GM19438 (cell line): Measurements from ENCODE around the gene GTF2IRD2.
"Not testable (repeated sequence)": the region's sequence is repeated elsewhere in the genome, so short reads cannot be mapped to it uniquely, and the experiment has no call there.

ENCODE experiments used
- ATAC-seq: cut with Tn5 transposase; IDR thresholded peaks from one replicate; pipeline ENCODE4 v1.9.1; 2021; ENCODE audit warnings: low read depth; ENCODE audit not compliant: unreplicated experiment

The GTF2IRD2 gene

GRCh38 chr7:74788369-74789150 is 62.8 kb downstream of the GTF2IRD2 start:
- peak; percentile 84 for ATAC-seq

GRCh38 chr7:74783595-74783994 is 67.8 kb downstream of the GTF2IRD2 start:
- not testable (repeated sequence) for ATAC-seq

- not testable (repeated sequence) for ATAC-seq
These were observed 69.7 kb downstream of the GTF2IRD2 start for GRCh38 chr7:74781746-74782145.

GRCh38 chr7:74779053-74779452 is 72.4 kb downstream of the GTF2IRD2 start:
- ATAC-seq: not testable (repeated sequence)

GRCh38 chr7:74775111-74775510 is 76.3 kb downstream of the GTF2IRD2 start:
- ATAC-seq: not testable (repeated sequence)

- peak; percentile 74 for ATAC-seq
These were observed 77.3 kb downstream of the GTF2IRD2 start, which contains the start of gene NCF1 for GRCh38 chr7:74773760-74774750. Gene NCF1 (plus strand): TSS chr7:74774011. CDS start chr7:74774032, 21 bp downstream.

GRCh38 chr7:74772093-74772492 is 79.3 kb downstream of the GTF2IRD2 start:
- not testable (repeated sequence) for ATAC-seq

GRCh38 chr7:74770062-74770461 is 81.3 kb downstream of the GTF2IRD2 start:
- ATAC-seq: not testable (repeated sequence)

- ATAC-seq: not testable (repeated sequence)
These were observed 84.4 kb downstream of the GTF2IRD2 start for GRCh38 chr7:74766991-74767390.

- not testable (repeated sequence) for ATAC-seq
These were observed 84.9 kb downstream of the GTF2IRD2 start for GRCh38 chr7:74766509-74766908.

GRCh38 chr7:74765205-74765918 is 86.0 kb downstream of the GTF2IRD2 start:
- ATAC-seq: peak; percentile 37

GRCh38 chr7:74758982-74759381 is 92.4 kb downstream of the GTF2IRD2 start:
- ATAC-seq: not testable (repeated sequence)

- ATAC-seq: not testable (repeated sequence)
These were observed 93.1 kb downstream of the GTF2IRD2 start for GRCh38 chr7:74758268-74758667.

GRCh38 chr7:74756673-74757072 is 94.7 kb downstream of the GTF2IRD2 start:
- not testable (repeated sequence) for ATAC-seq

- ATAC-seq: not testable (repeated sequence)
These were observed 97.4 kb downstream of the GTF2IRD2 start for GRCh38 chr7:74753921-74754482.
